H1 (cell line): ENCODE measurements around the gene DTNB. TPM values are rescaled to one million over a fixed set of nuclear protein-coding genes. Genes with fewer than 3 reads are reported as not detected.

ENCODE experiments used
- CTCF ChIA-PET: fragments of 300-600 bp; sonication (Branson Sonifier 250); formaldehyde crosslinking; loops from one replicate; lab custom pipeline; 2021; ENCODE audit not compliant: partially characterized antibody; lab: Charles Lee
- POLR2A ChIA-PET: fragments of 300-600 bp; sonication (Branson Sonifier 250); formaldehyde crosslinking; loops from one replicate; lab custom pipeline; 2021; ENCODE audit warnings: inconsistent platforms; ENCODE audit not compliant: partially characterized antibody; lab: Charles Lee
- DNase-seq, 2 experiments: peaks; one replicate each; pipeline versions ENCODE4 v3.0.0 to v3.0.0-alpha.2; 2010 to 2022; ENCODE audit warnings: low spot score in 2 of 2, low read depth in 1 of 2, mixed read lengths in 1 of 2
- FAIRE-seq: peaks from 2 replicates; lab custom pipeline; 2011; peaks lifted over from hg19 to GRCh38; lab: Jason Lieb, UNC
- H2AFZ ChIP-seq: 2 replicates; pipeline ENCODE4 v1.8.1; 2012; ENCODE audit warnings: low read length, inconsistent platforms
- H2AK5ac ChIP-seq: 2 replicates; pipeline ENCODE4 v1.6.1; 2013; ENCODE audit warnings: low read depth, low read length
- H2BK120ac ChIP-seq: replicated peaks from 2 replicates; pipeline ENCODE3; 2013; ENCODE audit warnings: low read depth, low read length, inconsistent platforms
- H2BK12ac ChIP-seq: 2 replicates; pipeline ENCODE4 v1.6.1; 2013; ENCODE audit warnings: low read depth, low read length
- H2BK15ac ChIP-seq: 2 replicates; pipeline ENCODE4 v1.6.1; 2013; ENCODE audit warnings: low read length
- H2BK20ac ChIP-seq: 2 replicates; pipeline ENCODE4 v1.6.1; 2013; ENCODE audit warnings: low read length
- H2BK5ac ChIP-seq: 2 replicates; pipeline ENCODE4 v1.6.1; 2013; ENCODE audit warnings: low read depth, low read length
- H3K14ac ChIP-seq: 2 replicates; pipeline ENCODE4 v1.6.1; 2013; ENCODE audit warnings: inconsistent platforms; ENCODE audit not compliant: insufficient read length
- H3K18ac ChIP-seq: 2 replicates; pipeline ENCODE4 v1.6.1; 2013; ENCODE audit warnings: low read length; ENCODE audit errors: extremely low read depth
- H3K23ac ChIP-seq: 2 replicates; pipeline ENCODE4 v1.6.1; 2013; ENCODE audit warnings: inconsistent platforms; ENCODE audit not compliant: insufficient read length
- H3K23me2 ChIP-seq: 2 replicates; pipeline ENCODE4 v1.6.1; 2013; ENCODE audit warnings: low read depth, low read length
- H3K27ac ChIP-seq: 2 replicates; pipeline ENCODE4 v1.6.1; 2011; ENCODE audit warnings: low read depth, low read length, inconsistent platforms
- H3K27me3 ChIP-seq, 4 experiments: replicated peaks in 1 of 4; 1 replicate in 1 of 4; 2 replicates in 3 of 4; pipeline versions ENCODE4 v1.6.1 to v1.8.1; 2011 to 2013; ENCODE audit warnings: low read length in 3 of 4, mild to moderate bottlenecking in 3 of 4, inconsistent platforms in 2 of 4, mixed read lengths in 2 of 4, moderate library complexity in 1 of 4; ENCODE audit not compliant: control insufficient read depth in 3 of 4, insufficient read depth in 3 of 4; ENCODE audit errors: extremely low read depth in 1 of 4
- H3K36me3 ChIP-seq, 4 experiments: 2 replicates each; pipeline versions ENCODE4 v1.6.1 to v1.8.1; 2011 to 2013; ENCODE audit warnings: mild to moderate bottlenecking in 4 of 4, low read length in 3 of 4, moderate library complexity in 2 of 4, control low read depth in 1 of 4, inconsistent platforms in 1 of 4; ENCODE audit not compliant: insufficient read depth in 4 of 4, control insufficient read depth in 2 of 4
- H3K4ac ChIP-seq: replicated peaks from 2 replicates; pipeline ENCODE3; 2013; ENCODE audit warnings: low read length, low read depth, mixed read lengths, inconsistent platforms; ENCODE audit not compliant: insufficient read length
- H3K4me1 ChIP-seq, 4 experiments: replicated peaks in 1 of 4; 1 replicate in 1 of 4; 2 replicates in 3 of 4; pipeline versions ENCODE4 v1.6.1 to v1.8.1; 2011 to 2013; ENCODE audit warnings: low read length in 3 of 4, inconsistent platforms in 2 of 4, mixed read lengths in 1 of 4; ENCODE audit not compliant: insufficient read depth in 4 of 4, control insufficient read depth in 3 of 4
- H3K4me2 ChIP-seq, 2 experiments: 2 replicates each; pipeline versions ENCODE4 v1.6.1 to v1.8.1; 2011 to 2013; ENCODE audit warnings: low read depth in 2 of 2, low read length in 2 of 2, control low read depth in 1 of 2, inconsistent platforms in 1 of 2, mild to moderate bottlenecking in 1 of 2; ENCODE audit not compliant: insufficient read depth in 1 of 2
- H3K4me3 ChIP-seq, 4 experiments: fragments of 200-600, 300-600 bp in 1 of 4; sonication (generic), shearing (Covaris generic), sonication (Bioruptor Twin) in 1 of 4; 2 replicates each; pipeline versions ENCODE4 v1.5.1 to v1.8.1; 2011 to 2016; ENCODE audit warnings: low read length in 4 of 4, low read depth in 3 of 4, control low read depth in 2 of 4, inconsistent platforms in 2 of 4, mild to moderate bottlenecking in 2 of 4, mixed read lengths in 1 of 4, moderate library complexity in 1 of 4; ENCODE audit not compliant: insufficient read depth in 2 of 4; ENCODE audit errors: extremely low read depth in 1 of 4
- H3K56ac ChIP-seq: replicated peaks from 2 replicates; pipeline ENCODE3; 2013; ENCODE audit warnings: low read depth, mild to moderate bottlenecking, mixed read lengths, low read length, inconsistent platforms; ENCODE audit not compliant: insufficient read length
- H3K79me1 ChIP-seq: 2 replicates; pipeline ENCODE4 v1.6.1; 2013; ENCODE audit warnings: low read depth, low read length, control low read depth
- H3K79me2 ChIP-seq, 2 experiments: 2 replicates each; pipeline versions ENCODE4 v1.6.1 to v1.8.1; 2012 to 2013; ENCODE audit warnings: low read length in 2 of 2, mild to moderate bottlenecking in 2 of 2, inconsistent platforms in 1 of 2; ENCODE audit not compliant: insufficient read depth in 2 of 2, control insufficient read depth in 1 of 2
- H3K9ac ChIP-seq, 4 experiments: replicated peaks in 1 of 4; 1 replicate in 1 of 4; 2 replicates in 3 of 4; pipeline versions ENCODE4 v1.6.1 to v1.8.1; 2011 to 2013; ENCODE audit warnings: low read depth in 3 of 4, low read length in 3 of 4, control low read depth in 2 of 4, mild to moderate bottlenecking in 2 of 4, moderate library complexity in 2 of 4, inconsistent platforms in 1 of 4; ENCODE audit errors: extremely low read depth in 1 of 4
- H3K9me3 ChIP-seq, 2 experiments: 2 replicates each; pipeline versions ENCODE4 v1.6.1 to v1.8.1; 2012 to 2013; ENCODE audit warnings: mild to moderate bottlenecking in 2 of 2, moderate library complexity in 2 of 2, control low read depth in 1 of 2, inconsistent platforms in 1 of 2, low read depth in 1 of 2, low read length in 1 of 2, mixed read lengths in 1 of 2; ENCODE audit not compliant: insufficient read depth in 2 of 2
- H4K20me1 ChIP-seq, 2 experiments: replicated peaks in 1 of 2; 2 replicates each; pipeline versions ENCODE3 to v1.8.1; 2011 to 2013; ENCODE audit warnings: inconsistent platforms in 2 of 2, low read length in 2 of 2, mild to moderate bottlenecking in 1 of 2; ENCODE audit not compliant: insufficient read depth in 2 of 2, control insufficient read depth in 1 of 2
- H4K5ac ChIP-seq: 2 replicates; pipeline ENCODE4 v1.6.1; 2013; ENCODE audit warnings: low read length, low read depth, mixed read lengths, inconsistent platforms; ENCODE audit not compliant: insufficient read length
- H4K8ac ChIP-seq: 2 replicates; pipeline ENCODE4 v1.8.0; 2013; ENCODE audit warnings: mild to moderate bottlenecking, moderate library complexity, low read length, inconsistent platforms; ENCODE audit not compliant: insufficient read depth; ENCODE audit errors: extremely low read depth
- H4K91ac ChIP-seq: replicated peaks from 2 replicates; pipeline ENCODE3; 2013; ENCODE audit warnings: low read length, mixed read lengths, inconsistent platforms; ENCODE audit not compliant: insufficient read length
- CBX5 ChIP-seq: fragments of 300-800, 300-1000 bp; sonication (generic); IDR thresholded peaks from 2 replicates; pipeline ENCODE4 v1.7.1; 2016; ENCODE audit warnings: antibody characterized with exemption, low read length, low read depth
- CHD1 ChIP-seq: IDR thresholded peaks from 2 replicates; pipeline ENCODE4 v1.6.1; 2012; ENCODE audit warnings: low read depth, low read length, improper control_type of control experiment
- CTBP2 ChIP-seq: IDR thresholded peaks from 2 replicates; pipeline ENCODE4 v1.7.0; 2011; ENCODE audit warnings: borderline replicate concordance, mild to moderate bottlenecking, moderate library complexity, mixed read lengths, low read length; ENCODE audit not compliant: insufficient read depth, insufficient read length
- FOSL1 ChIP-seq: IDR thresholded peaks from 2 replicates; pipeline ENCODE4 v1.6.1; 2011; ENCODE audit warnings: mild to moderate bottlenecking, low read depth, low read length, moderate library complexity; ENCODE audit not compliant: insufficient read depth
- HDAC6 ChIP-seq: IDR thresholded peaks from one replicate; pipeline ENCODE4 v1.7.1; 2012; ENCODE audit warnings: low read depth, mild to moderate bottlenecking, inconsistent platforms, low read length, moderate library complexity
- NANOG ChIP-seq: IDR thresholded peaks from 2 replicates; pipeline ENCODE4 v1.6.1; 2011; ENCODE audit warnings: low read length, low read depth, mild to moderate bottlenecking, inconsistent platforms; ENCODE audit not compliant: insufficient read depth, poor library complexity, severe bottlenecking
- POLR2AphosphoS5 ChIP-seq: IDR thresholded peaks from 2 replicates; pipeline ENCODE4 v1.6.1; 2011; ENCODE audit warnings: low read depth, low read length
- POU5F1 ChIP-seq: IDR thresholded peaks from 2 replicates; pipeline ENCODE4 v1.6.1; 2011; ENCODE audit warnings: low read depth, mild to moderate bottlenecking, low read length, moderate library complexity
- SAP30 ChIP-seq: fragments of 300-600 bp; sonication (generic); IDR thresholded peaks from 2 replicates; pipeline ENCODE4 v1.7.1; 2012; ENCODE audit warnings: low read length, moderate library complexity, mild to moderate bottlenecking, inconsistent platforms; ENCODE audit not compliant: insufficient read depth, insufficient replicate concordance
- SP4 ChIP-seq: IDR thresholded peaks from 2 replicates; pipeline ENCODE4 v1.6.1; 2012; ENCODE audit warnings: low read length, inconsistent platforms
- YY1 ChIP-seq: IDR thresholded peaks from 2 replicates; pipeline ENCODE4 v1.6.1; 2011; ENCODE audit warnings: low read depth, mild to moderate bottlenecking, low read length
- ZNF274 ChIP-seq: IDR thresholded peaks from 2 replicates; pipeline ENCODE4 v1.7.0; 2012; ENCODE audit warnings: low read length, borderline replicate concordance; ENCODE audit errors: extremely low read depth
- WGBS, 2 experiments: shearing (Covaris generic) in 1 of 2; methylation state at CpG; one replicate each; pipeline versions ENCODE4 v1.1.6 to v1.1.7; 2013 to 2015; ENCODE audit warnings: low lambda C conversion rate in 2 of 2, mixed read lengths in 2 of 2, inconsistent platforms in 1 of 2, low coverage in 1 of 2, missing lambda C conversion rate in 1 of 2; ENCODE audit not compliant: insufficient replicate concordance in 2 of 2, insufficient coverage in 1 of 2, insufficient read length in 1 of 2; ENCODE audit errors: extremely low coverage in 1 of 2, missing lambda C conversion rate in 1 of 2; 5-methylcytosine and 5-hydroxymethylcytosine counted together
- polyA plus RNA-seq, 7 experiments: library from polyadenylated mRNA; depleted of rRNA in 3 of 7; stranded (reverse) in 5 of 7; unstranded in 2 of 7; fragments of >200 nt in 5 of 7; fragments of 200-250 nt in 2 of 7; gene quantifications; 1 replicate in 5 of 7; 2 replicates in 1 of 7; 4 replicates in 1 of 7; pipeline versions ENCODE4 v1.2.1 to v1.2.3, GENCODE V29; 2011 to 2013; ENCODE audit warnings: missing spikeins in 2 of 7, mixed read lengths in 2 of 7
- total RNA-seq: library from RNA; stranded (reverse); fragmentation: NEBNext Ultra II Directional; extraction: Animal tissue kit (Norgen Biotek cat#: 25700); gene quantifications from 2 replicates; pipeline ENCODE4 v1.2.1, GENCODE V29; 2021
- TF ChIP-seq, protein P1 (sequence below): IDR thresholded peaks from 2 replicates; pipeline ENCODE4 v1.6.1; 2012; ENCODE audit warnings: inconsistent platforms

Gene DTNB
- total and polyA plus RNA-seq, 2 of the 8 experiments (the other 6 are each of a cell fraction or from before 2014, with no cell fraction given): 39.6 to 49.5 TPM

DNA sequence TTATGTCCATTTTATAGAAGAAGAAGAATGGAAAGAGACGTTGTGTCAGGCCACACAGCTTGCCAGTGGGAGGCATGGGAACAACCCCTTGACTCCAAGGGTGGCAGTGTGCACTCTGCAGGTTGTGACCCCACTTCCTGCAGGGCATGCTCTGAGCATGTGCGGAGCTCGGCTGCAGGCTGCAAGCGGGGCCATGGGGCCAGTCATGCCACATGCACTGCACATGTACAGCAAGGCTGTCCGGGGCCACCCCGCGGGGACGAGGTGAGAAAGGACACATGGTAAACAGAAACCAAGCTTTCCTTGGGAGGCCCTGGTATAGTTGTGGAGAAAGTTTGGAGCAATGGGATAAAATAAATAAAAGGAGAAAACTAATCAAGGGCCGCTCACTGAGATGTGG is 284.2 kb downstream of the DTNB start:
- DNase-seq: no peak
- no peak overlapping the region for H3K27ac ChIP-seq
- CTCF ChIA-PET: interaction anchor here (0.6 to 6.6 kb wide), 4 partner anchors 9 to 90 kb away, joined by 3 to 39 read pairs (median 4); no protein-coding TSS in a partner anchor
- H2BK5ac ChIP-seq: no peak overlapping the region
- 99% methylated on average over 9 of the region's 9 CpGs; no CpG with 5 or more reads in 1 of the 2 experiments for WGBS, 2 experiments
- H4K5ac ChIP-seq: no peak overlapping the region
- H2BK12ac ChIP-seq: no peak overlapping the region
- H4K91ac ChIP-seq: no peak overlapping the region
- no peak overlapping the region for H4K8ac ChIP-seq
- peaks cover 0 to 3% (median 0%) of the 10 kb centered on the region in 4 experiments; a peak in 1 of 7 replicates for H3K4me1 ChIP-seq
- POLR2A ChIA-PET: no interaction called here
- no peak overlapping the region for H3K9ac ChIP-seq
- no peak overlapping the region for H3K18ac ChIP-seq
- no peak overlapping the region for H2AFZ ChIP-seq
- H4K20me1 ChIP-seq: no peaks in the 10 kb centered on the region
- no peak overlapping the region for H3K4me3 ChIP-seq
- no peak overlapping the region for H3K14ac ChIP-seq
- H3K23ac ChIP-seq: no peak overlapping the region
- no peak overlapping the region for H2BK20ac ChIP-seq
- no peaks in the 10 kb centered on the region for H3K27me3 ChIP-seq
- H3K23me2 ChIP-seq: no peaks in the 10 kb centered on the region
- no peaks in the 10 kb centered on the region for H3K79me2 ChIP-seq
- H3K56ac ChIP-seq: no peak overlapping the region
- no peak overlapping the region for H3K4ac ChIP-seq
- TF ChIP-seq POLR2AphosphoS5: no peak
- TF ChIP-seq SAP30: no peak
- no peak for TF ChIP-seq SP4
- no peak for TF ChIP-seq CTBP2
- TF ChIP-seq, protein P1, sequence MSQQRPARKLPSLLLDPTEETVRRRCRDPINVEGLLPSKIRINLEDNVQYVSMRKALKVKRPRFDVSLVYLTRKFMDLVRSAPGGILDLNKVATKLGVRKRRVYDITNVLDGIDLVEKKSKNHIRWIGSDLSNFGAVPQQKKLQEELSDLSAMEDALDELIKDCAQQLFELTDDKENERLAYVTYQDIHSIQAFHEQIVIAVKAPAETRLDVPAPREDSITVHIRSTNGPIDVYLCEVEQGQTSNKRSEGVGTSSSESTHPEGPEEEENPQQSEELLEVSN: no peak
- TF ChIP-seq HDAC6: no peak
- TF ChIP-seq YY1: no peak
- no peak for TF ChIP-seq ZNF274
- no peak for TF ChIP-seq POU5F1
- no peak for TF ChIP-seq CHD1
- TF ChIP-seq CBX5: no peak
- no peak for TF ChIP-seq FOSL1
- TF ChIP-seq NANOG: no peak
- TF ChIP-seq, all 59 proteins: peak for 0
- H2BK15ac ChIP-seq: no peak overlapping the region
- H3K79me1 ChIP-seq: no peaks in the 10 kb centered on the region
- H2BK120ac ChIP-seq: no peak overlapping the region
- H2AK5ac ChIP-seq: no peak overlapping the region
- H3K4me2 ChIP-seq: no peak overlapping the region
- no peaks in the 10 kb centered on the region for H3K9me3 ChIP-seq
- FAIRE-seq: no peak
- peaks cover 0 to 6% (median 0%) of the 10 kb centered on the region in 4 experiments; a peak in 2 of 8 replicates for H3K36me3 ChIP-seq
